BJ (cell line): ENCODE results near the gene AIMP1. TPM values are rescaled to one million over a fixed set of nuclear protein-coding genes. Genes with fewer than 3 reads are reported as not detected.

Experiments
- CTCF ChIA-PET: fragments of 350-600 bp; formaldehyde crosslinking; extraction: SDS; loops from one replicate; lab custom pipeline; 2021; ENCODE audit warnings: antibody characterized with exemption, inconsistent platforms; lab: Yijun Ruan, JAX
- POLR2A ChIA-PET: fragments of 300-600 bp; sonication (Branson Sonifier 250); formaldehyde crosslinking; extraction: SDS; loops from one replicate; lab custom pipeline; 2021; ENCODE audit warnings: antibody characterized with exemption; lab: Charles Lee
- DNase-seq: peaks from one replicate; pipeline ENCODE4 v3.0.0-alpha.2; 2011; ENCODE audit warnings: low read depth
- H3K27me3 ChIP-seq: 2 replicates; pipeline ENCODE4 v1.6.0; 2011; ENCODE audit warnings: low read length; ENCODE audit not compliant: control insufficient read depth, insufficient read depth
- H3K36me3 ChIP-seq: 2 replicates; pipeline ENCODE4 v1.5.1; 2011; ENCODE audit warnings: low read length; ENCODE audit not compliant: control insufficient read depth, insufficient read depth
- H3K4me3 ChIP-seq: 2 replicates; pipeline ENCODE4 v1.5.1; 2011; ENCODE audit warnings: low read depth, mild to moderate bottlenecking, control low read depth, low read length
- CTCF ChIP-seq: IDR thresholded peaks from 2 replicates; pipeline ENCODE4 v1.5.1; 2011; ENCODE audit warnings: low read depth, mild to moderate bottlenecking, control low read depth, inconsistent platforms, low read length, moderate library complexity; ENCODE audit not compliant: insufficient read depth
- polyA plus RNA-seq: library from polyadenylated mRNA; depleted of rRNA; stranded (reverse); fragments of >200 nt; gene quantifications from 2 replicates; pipeline ENCODE4 v1.2.3, GENCODE V29; 2011

AIMP1 gene
- polyA plus RNA-seq, 1 experiment, result 10.8 TPM

GRCh38 chr4:106291678-106292077 is 24.7 kb upstream of the AIMP1 start:
- H3K36me3 ChIP-seq, result peaks cover 3% of the 10 kb centered on the region
- ChIA-PET POLR2A (no interaction called here), CTCF (interaction anchor here (1.2 to 1.4 kb wide), 2 partner anchors 11 to 211 kb away, joined by 4 read pairs; no protein-coding TSS in a partner anchor)
- no peaks in the 10 kb centered on the region for H3K27me3 ChIP-seq
- no peak for TF ChIP-seq CTCF
- H3K4me3 ChIP-seq, result no peak overlapping the region
- DNase-seq, result no peak

GRCh38 chr4:106294062-106294461 is 22.3 kb upstream of the AIMP1 start:
- CTCF ChIA-PET, result no interaction called here
- TF ChIP-seq CTCF, result no peak
- Histone ChIP-seq H3K27me3 (no peaks in the 10 kb centered on the region), H3K4me3 (no peak overlapping the region), H3K36me3 (peaks cover 3% of the 10 kb centered on the region)
- POLR2A ChIA-PET, result no interaction called here
- DNase-seq, result no peak

GRCh38 chr4:106297245-106298035 is 18.9 kb upstream of the AIMP1 start:
- no peaks in the 10 kb centered on the region for H3K27me3 ChIP-seq
- ChIA-PET CTCF (interaction anchor here (1.0 kb wide), 1 partner anchor 17 kb away, joined by 4 read pairs; no protein-coding TSS in a partner anchor), POLR2A (no interaction called here)
- H3K4me3 ChIP-seq, result no peak overlapping the region
- no peak for TF ChIP-seq CTCF
- H3K36me3 ChIP-seq, result peaks cover 5% of the 10 kb centered on the region
- no peak for DNase-seq

GRCh38 chr4:106299977-106300376 is 16.4 kb upstream of the AIMP1 start:
- Histone ChIP-seq H3K27me3 (no peaks in the 10 kb centered on the region), H3K36me3 (peaks cover 2% of the 10 kb centered on the region; the same call in 1 of the 2 replicates), H3K4me3 (no peak overlapping the region)
- DNase-seq, result no peak
- ChIA-PET POLR2A (no interaction called here), CTCF (no interaction called here)
- TF ChIP-seq CTCF, result no peak

GRCh38 chr4:106301393-106302061 is 14.8 kb upstream of the AIMP1 start:
- Histone ChIP-seq H3K27me3 (no peaks in the 10 kb centered on the region), H3K36me3 (peaks cover 2% of the 10 kb centered on the region; the same call in 1 of the 2 replicates), H3K4me3 (no peak overlapping the region)
- no peak for TF ChIP-seq CTCF
- POLR2A ChIA-PET, result no interaction called here
- CTCF ChIA-PET, result interaction anchor here (2.1 kb wide), 1 partner anchor 12 kb away, joined by 6 read pairs; no protein-coding TSS in a partner anchor
- no peak for DNase-seq
